Mesothelial cell of epicardium (in vitro differentiated cells): ENCODE results near the gene TRAPPC2L. TPM values are rescaled to one million over a fixed set of nuclear protein-coding genes. Genes with fewer than 3 reads are reported as not detected.

Source experiments
- DNase-seq, 2 experiments: peaks; one replicate each; pipeline ENCODE4 v3.0.0; 2021; ENCODE audit warnings: low spot score in 2 of 2; ENCODE audit not compliant: unreplicated experiment in 2 of 2
- H3K27ac Mint-ChIP-seq: 2 replicates; pipeline ENCODE4 v1.8.0; 2021; ENCODE audit warnings: mixed read lengths
- H3K27me3 Mint-ChIP-seq: 2 replicates; pipeline ENCODE4 v1.8.0; 2021; ENCODE audit warnings: low read depth, mixed read lengths
- H3K36me3 Mint-ChIP-seq: 2 replicates; pipeline ENCODE4 v1.8.0; 2021; ENCODE audit warnings: mixed read lengths
- H3K4me1 Mint-ChIP-seq: 2 replicates; pipeline ENCODE4 v1.8.0; 2021; ENCODE audit warnings: mixed read lengths
- H3K4me3 Mint-ChIP-seq: 2 replicates; pipeline ENCODE4 v1.8.0; 2021; ENCODE audit warnings: mild to moderate bottlenecking, moderate library complexity, mixed read lengths
- H3K9me3 Mint-ChIP-seq: 2 replicates; pipeline ENCODE4 v1.8.0; 2021; ENCODE audit warnings: mixed read lengths
- total RNA-seq: library from RNA; stranded (reverse); gene quantifications from 3 replicates; pipeline ENCODE4 v1.2.1, GENCODE V29; 2021
- TF ChIP-seq, protein P1 (sequence below): fragments of 200-600 bp; sonication (generic); IDR thresholded peaks from one replicate; pipeline ENCODE4 v1.5.0; 2021; ENCODE audit warnings: antibody characterized with exemption; ENCODE audit not compliant: unreplicated experiment

Gene TRAPPC2L
- total RNA-seq, 1 donor from 2014 or later = 96.3 TPM

DNA sequence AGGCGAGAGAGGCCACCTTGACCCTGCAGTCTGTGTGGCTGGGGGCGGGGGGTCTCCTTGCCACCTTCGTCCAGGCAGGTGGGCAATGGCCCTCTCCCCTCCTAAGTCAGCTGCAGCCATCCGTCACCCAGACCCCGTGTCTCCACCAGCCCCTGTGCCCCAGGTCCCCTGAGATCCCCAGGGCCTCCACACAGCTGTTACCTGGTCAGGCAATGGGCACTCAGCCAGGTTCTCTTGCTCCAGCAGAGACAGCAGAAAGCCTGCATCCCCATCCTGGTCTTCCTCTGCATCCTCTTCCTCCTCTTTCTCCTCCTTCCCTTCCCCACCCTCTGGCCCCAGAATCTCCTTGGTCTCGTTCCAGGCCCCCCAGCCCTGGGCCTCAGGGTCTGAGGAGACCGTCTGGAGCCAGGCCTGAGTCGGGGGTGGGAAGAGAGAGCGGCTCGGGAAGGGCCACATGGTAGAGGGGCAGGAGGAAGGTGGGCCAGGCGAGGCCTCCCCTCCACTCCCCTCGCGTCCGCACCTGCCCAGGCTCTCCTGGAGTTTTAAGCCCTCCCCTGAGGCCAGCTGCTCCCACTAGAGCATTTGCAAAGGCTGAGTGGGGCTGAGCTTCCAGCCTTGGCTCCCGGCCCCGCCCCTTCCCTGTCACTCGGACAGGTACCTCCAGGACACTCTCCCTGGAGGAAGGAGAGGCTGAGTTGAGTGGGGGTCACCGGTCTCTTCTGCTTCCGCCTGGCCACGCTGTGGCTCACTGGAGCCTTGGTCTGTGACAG, 9.4 kb downstream of the TRAPPC2L start, which contains the start of gene PABPN1L:
TSS of gene PABPN1L (minus strand) at position 510 of the 770 bp plus-strand sequence. CDS start at position 456, 54 bp downstream.
- TF ChIP-seq, protein P1, sequence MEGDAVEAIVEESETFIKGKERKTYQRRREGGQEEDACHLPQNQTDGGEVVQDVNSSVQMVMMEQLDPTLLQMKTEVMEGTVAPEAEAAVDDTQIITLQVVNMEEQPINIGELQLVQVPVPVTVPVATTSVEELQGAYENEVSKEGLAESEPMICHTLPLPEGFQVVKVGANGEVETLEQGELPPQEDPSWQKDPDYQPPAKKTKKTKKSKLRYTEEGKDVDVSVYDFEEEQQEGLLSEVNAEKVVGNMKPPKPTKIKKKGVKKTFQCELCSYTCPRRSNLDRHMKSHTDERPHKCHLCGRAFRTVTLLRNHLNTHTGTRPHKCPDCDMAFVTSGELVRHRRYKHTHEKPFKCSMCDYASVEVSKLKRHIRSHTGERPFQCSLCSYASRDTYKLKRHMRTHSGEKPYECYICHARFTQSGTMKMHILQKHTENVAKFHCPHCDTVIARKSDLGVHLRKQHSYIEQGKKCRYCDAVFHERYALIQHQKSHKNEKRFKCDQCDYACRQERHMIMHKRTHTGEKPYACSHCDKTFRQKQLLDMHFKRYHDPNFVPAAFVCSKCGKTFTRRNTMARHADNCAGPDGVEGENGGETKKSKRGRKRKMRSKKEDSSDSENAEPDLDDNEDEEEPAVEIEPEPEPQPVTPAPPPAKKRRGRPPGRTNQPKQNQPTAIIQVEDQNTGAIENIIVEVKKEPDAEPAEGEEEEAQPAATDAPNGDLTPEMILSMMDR = no peak
- H3K9me3 Mint-ChIP-seq = no peaks in the 10 kb centered on the region
- H3K36me3 Mint-ChIP-seq = peaks cover 6% of the 10 kb centered on the region
- DNase-seq = no peak
- H3K4me3 Mint-ChIP-seq = no peak within 1 kb of the TSS
- H3K27ac Mint-ChIP-seq = no peak within 1 kb of the TSS
- peaks cover 7% of the 10 kb centered on the region for H3K4me1 Mint-ChIP-seq
- H3K27me3 Mint-ChIP-seq = peaks cover 4% of the 10 kb centered on the region

DNA sequence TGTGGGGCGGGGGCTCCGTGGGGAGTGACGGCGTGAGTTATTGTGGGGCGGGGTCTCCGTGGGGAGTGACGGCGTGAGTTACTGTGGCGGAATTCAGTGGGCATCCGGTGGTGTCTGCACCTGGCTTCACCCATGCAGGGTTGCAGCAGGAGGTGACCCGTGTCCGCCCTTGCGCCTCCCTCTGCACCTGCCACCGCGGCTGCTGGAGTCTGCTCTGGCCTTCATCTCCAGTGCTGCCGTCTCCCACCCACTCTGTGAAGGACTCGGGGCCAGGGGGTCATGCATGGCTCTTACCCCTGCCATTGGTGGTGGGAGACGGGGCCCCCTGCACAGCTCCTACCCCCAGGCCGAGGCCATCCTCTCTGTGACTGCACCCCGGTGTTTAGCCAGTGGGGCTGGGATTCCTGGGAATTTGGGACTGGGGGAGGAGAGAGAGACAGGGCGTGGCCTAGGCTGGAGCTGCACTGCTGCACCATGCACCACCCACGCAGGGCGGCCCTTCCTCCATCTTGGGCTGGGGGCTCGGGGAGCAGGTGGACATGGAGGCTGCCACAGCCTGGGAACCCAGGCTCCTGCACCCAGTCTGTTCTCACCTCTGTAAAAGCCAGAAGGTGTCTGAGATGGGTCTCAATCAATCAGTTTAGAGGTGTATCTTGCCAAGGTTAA, 10.8 kb downstream of the TRAPPC2L start:
- Mint-ChIP-seq H3K4me1 (peaks cover 8% of the 10 kb centered on the region), H3K4me3 (no peak overlapping the region), H3K36me3 (peaks cover 1% of the 10 kb centered on the region), H3K27me3 (peaks cover 4% of the 10 kb centered on the region), H3K9me3 (no peaks in the 10 kb centered on the region), H3K27ac (no peak overlapping the region)
- TF ChIP-seq, protein P1 = no peak
- no peak for DNase-seq

DNA sequence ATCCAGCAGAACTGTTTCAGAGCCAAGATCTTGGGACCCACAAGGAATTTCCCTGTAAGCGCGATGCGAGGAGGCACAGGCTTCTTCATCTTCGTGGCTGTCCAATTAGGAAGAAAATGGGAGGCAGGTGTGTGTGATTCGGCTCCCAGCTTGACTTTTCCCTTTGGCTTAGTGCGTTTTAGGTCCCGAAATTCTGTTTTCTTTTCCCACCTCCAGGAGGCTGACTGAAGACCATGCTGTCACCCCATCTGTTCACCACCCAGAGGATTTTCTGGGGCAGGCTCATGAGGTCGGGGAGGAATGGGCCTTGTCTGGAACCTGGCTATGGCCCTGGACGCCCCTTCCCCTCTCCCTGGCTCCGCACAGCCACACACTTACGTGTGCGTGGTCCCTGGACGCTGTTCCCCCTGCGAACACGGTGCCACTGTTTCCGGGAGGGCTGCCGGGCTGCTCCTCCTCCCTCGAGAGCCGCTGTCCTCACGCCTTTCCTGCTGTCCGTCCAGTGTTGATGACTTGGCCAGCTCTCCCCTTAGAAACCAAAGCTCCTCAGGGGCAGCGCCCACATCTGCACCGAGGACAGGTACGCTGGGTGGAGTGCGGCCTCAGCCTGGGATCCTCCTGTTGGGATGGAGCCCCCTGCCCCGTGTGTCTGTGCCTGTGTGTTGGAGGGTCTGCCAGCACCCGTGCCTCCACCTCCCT, 12.2 kb downstream of the TRAPPC2L start:
- H3K9me3 Mint-ChIP-seq = no peaks in the 10 kb centered on the region
- H3K27me3 Mint-ChIP-seq = peaks cover 4% of the 10 kb centered on the region
- H3K36me3 Mint-ChIP-seq = no peaks in the 10 kb centered on the region
- H3K4me1 Mint-ChIP-seq = peaks cover 8% of the 10 kb centered on the region
- TF ChIP-seq, protein P1 = no peak
- H3K4me3 Mint-ChIP-seq = no peak overlapping the region
- no peak overlapping the region for H3K27ac Mint-ChIP-seq
- no peak for DNase-seq

DNA sequence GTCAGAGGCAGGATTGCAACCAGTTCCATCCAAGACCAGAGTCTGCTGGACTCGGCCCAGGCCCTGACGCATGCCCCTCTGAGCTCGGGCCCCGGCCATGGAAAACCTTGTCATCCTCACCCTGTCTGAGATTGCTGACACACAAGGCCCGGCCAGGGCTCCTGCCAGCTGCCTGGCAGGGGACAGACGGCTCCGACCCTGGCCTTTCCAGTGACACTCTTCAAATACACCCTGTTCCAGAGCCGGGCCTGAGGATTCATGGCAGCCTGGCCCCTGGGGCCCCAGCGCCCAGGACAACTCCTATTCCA, 12.7 kb downstream of the TRAPPC2L start:
- no peak for DNase-seq
- TF ChIP-seq, protein P1 = no peak
- Mint-ChIP-seq H3K36me3 (no peaks in the 10 kb centered on the region), H3K4me1 (peaks cover 8% of the 10 kb centered on the region), H3K27ac (no peak overlapping the region), H3K27me3 (peaks cover 4% of the 10 kb centered on the region), H3K9me3 (no peaks in the 10 kb centered on the region), H3K4me3 (no peak overlapping the region)

DNA sequence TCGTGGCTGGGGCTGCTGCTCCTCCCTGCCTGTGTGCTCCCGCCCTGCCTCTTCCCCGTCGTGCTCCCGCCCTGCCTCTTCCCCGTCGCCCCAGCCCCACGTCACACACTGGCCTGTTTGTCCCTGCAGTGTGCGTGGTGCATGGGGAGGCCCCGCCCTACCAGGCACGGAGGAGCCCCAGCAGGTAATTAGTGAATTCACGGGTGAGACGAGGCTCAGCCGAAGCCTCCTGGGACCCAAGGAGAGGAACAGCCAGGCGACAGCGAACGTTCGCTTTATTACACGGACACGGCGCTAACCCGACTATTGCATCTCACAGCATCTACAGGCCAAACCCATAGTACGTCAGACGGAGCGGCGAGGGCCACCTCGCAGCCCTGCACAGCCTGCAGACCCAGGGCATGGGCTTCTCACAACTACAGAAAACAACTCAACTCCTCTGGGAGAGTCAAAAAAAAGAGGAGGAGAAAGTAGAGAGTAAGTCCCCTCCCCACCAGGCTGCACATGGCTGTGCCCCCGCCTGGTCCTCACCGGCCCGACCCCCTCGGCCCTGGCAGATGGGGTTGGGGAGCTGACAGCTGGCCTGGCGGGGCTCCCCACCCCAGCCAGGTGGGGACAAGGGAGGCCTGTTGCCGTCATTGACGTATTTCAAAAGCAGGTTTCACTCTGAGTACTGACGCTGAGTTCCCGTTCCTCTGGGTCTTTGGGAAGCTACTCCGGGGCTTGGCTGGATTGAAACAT, 13.9 kb downstream of the TRAPPC2L start:
- Mint-ChIP-seq H3K27ac (peak overlapping the region; percentile 54), H3K27me3 (peaks cover 4% of the 10 kb centered on the region), H3K4me1 (peaks cover 8% of the 10 kb centered on the region), H3K4me3 (no peak overlapping the region), H3K9me3 (no peaks in the 10 kb centered on the region), H3K36me3 (no peaks in the 10 kb centered on the region)
- DNase-seq = no peak
- TF ChIP-seq, protein P1 = no peak
